AG09309 (cell line): Measurements from ENCODE around the gene SMIM5.

Source experiments
- DNase-seq: peaks from one replicate; pipeline ENCODE4 v3.0.0-alpha.2; 2010; ENCODE audit warnings: low read depth
- H3K4me3 ChIP-seq: 2 replicates; pipeline ENCODE4 v1.5.1; 2011; ENCODE audit warnings: mild to moderate bottlenecking, low read depth, low read length, moderate library complexity; ENCODE audit not compliant: control insufficient read depth
- CTCF ChIP-seq: IDR thresholded peaks from 2 replicates; pipeline ENCODE4 v1.5.1; 2011; ENCODE audit warnings: mild to moderate bottlenecking, low read depth, low read length, inconsistent platforms; ENCODE audit not compliant: insufficient read depth, control insufficient read depth; ENCODE audit errors: missing control alignments

The SMIM5 gene

GRCh38 chr17:75604034-75604695, 29.1 kb upstream of the SMIM5 start:
- no peak for DNase-seq
- H3K4me3 ChIP-seq, result no peak overlapping the region
- no peak for TF ChIP-seq CTCF

DNA sequence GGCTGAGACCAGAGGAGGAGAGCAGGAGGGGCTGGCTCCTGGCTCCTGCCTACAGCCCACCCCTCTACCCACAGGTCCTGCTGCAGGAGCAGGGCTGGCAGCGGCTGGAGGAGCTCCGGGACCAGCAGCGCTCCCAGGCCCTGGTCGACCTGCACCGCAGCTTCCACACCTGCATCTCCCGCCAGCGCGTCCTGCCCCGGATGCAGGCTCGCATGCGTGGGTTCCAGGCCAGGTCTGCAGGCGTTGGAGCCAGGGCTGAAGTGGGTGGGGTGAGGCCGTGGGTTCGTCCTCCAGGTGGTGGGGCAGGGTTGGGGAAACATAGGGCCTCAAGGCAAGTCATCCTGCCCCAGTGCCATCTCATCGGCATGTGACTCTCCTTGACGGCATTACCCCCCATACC, 27.4 kb upstream of the SMIM5 start:
- H3K4me3 ChIP-seq, result no peak overlapping the region
- DNase-seq, result no peak
- TF ChIP-seq CTCF, result no peak

DNA sequence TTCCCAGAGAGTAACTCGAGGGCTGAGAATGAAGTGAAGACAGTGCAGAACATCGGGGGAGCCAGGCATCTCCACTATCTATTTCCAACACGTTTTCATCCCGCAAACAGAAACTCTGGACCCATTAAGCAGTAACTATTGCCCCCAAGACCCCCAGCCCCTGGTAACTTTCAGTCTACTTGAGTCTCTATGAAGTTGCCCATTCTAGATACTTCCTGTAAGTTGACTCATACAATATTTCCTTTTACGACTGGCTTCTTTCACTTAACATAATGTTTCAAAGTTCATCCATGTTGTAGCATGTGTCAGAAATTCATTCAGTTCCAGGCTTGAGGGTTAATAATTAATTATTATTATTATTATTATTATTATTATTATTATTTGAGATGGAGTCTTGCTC, 26.1 kb upstream of the SMIM5 start:
- no peak overlapping the region for H3K4me3 ChIP-seq
- no peak for DNase-seq
- no peak for TF ChIP-seq CTCF

- TF ChIP-seq CTCF, result no peak
- H3K4me3 ChIP-seq, result no peak overlapping the region
- no peak for DNase-seq
These were observed 22.9 kb upstream of the SMIM5 start for GRCh38 chr17:75610103-75610984.

DNA sequence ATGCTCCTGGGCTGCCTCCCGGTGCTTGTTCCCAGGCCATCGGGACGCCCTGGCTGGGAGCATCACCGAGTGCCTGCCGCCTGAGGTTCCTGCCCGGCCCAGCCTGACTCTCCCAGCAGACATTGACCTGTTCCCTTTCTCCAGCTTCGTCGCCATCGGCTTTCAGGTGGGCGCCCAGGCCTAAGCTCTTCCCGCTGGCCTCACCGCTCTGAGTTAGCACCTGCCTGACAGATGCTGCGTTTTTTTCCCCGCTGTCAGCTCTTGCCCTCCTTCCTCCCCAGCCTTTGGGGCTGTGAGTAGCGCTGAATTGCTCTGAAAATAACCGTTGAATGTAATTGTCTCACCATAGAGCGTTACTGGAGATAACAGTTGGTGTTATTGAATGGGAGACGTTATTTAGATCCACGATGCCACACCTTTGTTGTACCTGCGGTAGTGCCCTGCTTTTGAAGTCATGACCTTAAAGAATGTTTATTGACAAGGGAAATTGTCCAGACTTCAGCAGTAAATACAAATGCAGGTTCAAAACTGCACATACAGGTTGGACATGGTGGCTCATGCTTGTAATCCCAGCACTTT, 21.3 kb upstream of the SMIM5 start:
- DNase-seq, result no peak

More for the DNA sequence above, 21.3 kb upstream of the SMIM5 start:
- no peak overlapping the region for H3K4me3 ChIP-seq
- no peak for TF ChIP-seq CTCF
